Keratinocyte (primary cell): Measurements from ENCODE around the gene TSR3.

Source experiments
- CTCF ChIP-seq, 3 experiments: IDR thresholded peaks in 1 of 3; conservative IDR thresholded peaks in 1 of 3; optimal IDR thresholded peaks in 1 of 3; 2 replicates in 2 of 3; 3 replicates in 1 of 3; pipeline versions ENCODE3 to v1.5.1; 2011; ENCODE audit warnings: low read length in 3 of 3, mild to moderate bottlenecking in 3 of 3, moderate library complexity in 2 of 3, control low read depth in 1 of 3, inconsistent platforms in 1 of 3; ENCODE audit not compliant: insufficient read depth in 2 of 3; ENCODE audit errors: extremely low read depth in 1 of 3
- EZH2 ChIP-seq: IDR thresholded peaks from one replicate; pipeline ENCODE4 v1.6.1; 2012; ENCODE audit warnings: inconsistent platforms, mild to moderate bottlenecking, low read length, moderate library complexity

GRCh38 chr16:1343428-1344242 lies 8.0 kb downstream of the TSR3 start:
- TF ChIP-seq CTCF (optimal IDR thresholded peaks at IDR 0.05 in 1 of 3, IDR thresholded peaks at IDR 0.05 in 1 of 3, conservative IDR thresholded peaks at IDR 0.05 in 1 of 3; ENCODE audit: extremely low read depth in 1 of 3, insufficient read depth in 2 of 3, low read length in 3 of 3) (no peak), EZH2 (peak; percentile 36)
